ENCODE measurements around the gene NEK8.
"Not testable (repeated sequence)": the region's sequence is repeated elsewhere in the genome, so short reads cannot be mapped to it uniquely, and the experiment has no call there.

NEK8 gene

GRCh38 chr17:28725660-28726225, 2.8 kb upstream of the NEK8 start:
- DNase-seq = peak; percentile 68 to 75

GRCh38 chr17:28726226-28726626, 2.4 kb upstream of the NEK8 start, which contains the start of gene TLCD1:
TLCD1 (minus strand) TSS chr17:28726233; CDS start chr17:28726097, 136 bp downstream.
- peak; percentile 59 to 74 for DNase-seq

GRCh38 chr17:28726627-28727491, 1.7 kb upstream of the NEK8 start:
- DNase-seq = peak; percentile 86 to 95

GRCh38 chr17:28729950-28730330, 1.4 kb downstream of the NEK8 start:
- DNase-seq = no peak

- DNase-seq = no peak
These were observed 4.8 kb downstream of the NEK8 start for GRCh38 chr17:28733346-28733745.

- DNase-seq = no peak
These were observed 6.2 kb downstream of the NEK8 start for GRCh38 chr17:28734712-28735241.

- no peak for DNase-seq
These were observed 6.7 kb downstream of the NEK8 start for GRCh38 chr17:28735242-28735722.

GRCh38 chr17:28735913-28736769, 7.6 kb downstream of the NEK8 start:
- DNase-seq = not testable (repeated sequence)

- DNase-seq = no peak
These were observed 8.7 kb downstream of the NEK8 start for GRCh38 chr17:28737316-28737715.

GRCh38 chr17:28737770-28738679, 9.4 kb downstream of the NEK8 start:
- DNase-seq = no peak

GRCh38 chr17:28738680-28739384, 10.2 kb downstream of the NEK8 start:
- DNase-seq = no peak

GRCh38 chr17:28740406-28741357, 12.1 kb downstream of the NEK8 start:
- no peak for DNase-seq

- DNase-seq = no peak
These were observed 13.1 kb downstream of the NEK8 start for GRCh38 chr17:28741358-28742349.

GRCh38 chr17:28743243-28744103, 14.9 kb downstream of the NEK8 start, which contains the start of gene TRAF4:
TRAF4 (plus strand) TSS chr17:28744011; CDS start chr17:28744113, 102 bp downstream.
- peak; percentile 70 to 81 for DNase-seq

GRCh38 chr17:28744104-28744971, 15.8 kb downstream of the NEK8 start:
- peak; percentile 36 to 43 for DNase-seq
